SW480 (cell line): ENCODE results near the gene OR2AG2.

Experiments used
- DNase-seq: peaks from one replicate; pipeline ENCODE4 v3.0.0-alpha.2; 2016; ENCODE audit warnings: low spot score

The OR2AG2 gene

GRCh38 chr11:6738590-6738989, 33.2 kb downstream of the OR2AG2 start:
- no peak for DNase-seq

- peak; percentile 77 for DNase-seq
These were observed 33.8 kb downstream of the OR2AG2 start for GRCh38 chr11:6737872-6738466.

- DNase-seq, result no peak
These were observed 35.2 kb downstream of the OR2AG2 start for GRCh38 chr11:6736495-6737121.

GRCh38 chr11:6735306-6735705, 36.5 kb downstream of the OR2AG2 start:
- peak; percentile 22 for DNase-seq

- no peak for DNase-seq
These were observed 37.2 kb downstream of the OR2AG2 start for GRCh38 chr11:6734616-6735015.

GRCh38 chr11:6733326-6734275, 38.2 kb downstream of the OR2AG2 start:
- DNase-seq, result no peak

- DNase-seq, result no peak
These were observed 43.6 kb downstream of the OR2AG2 start for GRCh38 chr11:6727971-6728760.

GRCh38 chr11:6725386-6725896, 46.3 kb downstream of the OR2AG2 start:
- DNase-seq, result no peak

GRCh38 chr11:6724013-6724412, 47.8 kb downstream of the OR2AG2 start:
- DNase-seq, result no peak

GRCh38 chr11:6721343-6721742, 50.4 kb downstream of the OR2AG2 start:
- DNase-seq, result no peak

- no peak for DNase-seq
These were observed 52.2 kb downstream of the OR2AG2 start for GRCh38 chr11:6719576-6719975.

GRCh38 chr11:6717426-6717825, 54.4 kb downstream of the OR2AG2 start:
- DNase-seq, result no peak
